ENCODE results near the gene GAL3ST3.

- TF ChIP-seq, protein P1, sequence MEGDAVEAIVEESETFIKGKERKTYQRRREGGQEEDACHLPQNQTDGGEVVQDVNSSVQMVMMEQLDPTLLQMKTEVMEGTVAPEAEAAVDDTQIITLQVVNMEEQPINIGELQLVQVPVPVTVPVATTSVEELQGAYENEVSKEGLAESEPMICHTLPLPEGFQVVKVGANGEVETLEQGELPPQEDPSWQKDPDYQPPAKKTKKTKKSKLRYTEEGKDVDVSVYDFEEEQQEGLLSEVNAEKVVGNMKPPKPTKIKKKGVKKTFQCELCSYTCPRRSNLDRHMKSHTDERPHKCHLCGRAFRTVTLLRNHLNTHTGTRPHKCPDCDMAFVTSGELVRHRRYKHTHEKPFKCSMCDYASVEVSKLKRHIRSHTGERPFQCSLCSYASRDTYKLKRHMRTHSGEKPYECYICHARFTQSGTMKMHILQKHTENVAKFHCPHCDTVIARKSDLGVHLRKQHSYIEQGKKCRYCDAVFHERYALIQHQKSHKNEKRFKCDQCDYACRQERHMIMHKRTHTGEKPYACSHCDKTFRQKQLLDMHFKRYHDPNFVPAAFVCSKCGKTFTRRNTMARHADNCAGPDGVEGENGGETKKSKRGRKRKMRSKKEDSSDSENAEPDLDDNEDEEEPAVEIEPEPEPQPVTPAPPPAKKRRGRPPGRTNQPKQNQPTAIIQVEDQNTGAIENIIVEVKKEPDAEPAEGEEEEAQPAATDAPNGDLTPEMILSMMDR (IDR thresholded peaks at IDR 0.05), result no peak
- no peak for TF ChIP-seq POLR2A (IDR thresholded peaks at IDR 0.05)
Measured at GRCh38 chr11:66014804-66015453, 34.0 kb downstream of the GAL3ST3 start.

All from uterus (tissue), 2 donors.